ENCODE data around the gene PSMD12.
"Not testable (repeated sequence)": the region's sequence is repeated elsewhere in the genome, so short reads cannot be mapped to it uniquely, and the experiment has no call there.

- TF ChIP-seq CTCF, POLR2A (IDR thresholded peaks at IDR 0.05): not testable (repeated sequence)
Observed at GRCh38 chr17:67321486-67321885, 44.9 kb downstream of the PSMD12 start.

All from heart left ventricle (tissue), 13 donors.